ENCODE data around the gene BDH2. TPM values are rescaled to one million over a fixed set of nuclear protein-coding genes. Genes with fewer than 3 reads are reported as not detected.

Gene BDH2
- total RNA-seq, 1 experiment from 2014 or later, result 10.1 TPM

GRCh38 chr4:103111598-103111997, 12.0 kb upstream of the BDH2 start:
- H3K9me2 ChIP-seq (ENCODE audit: insufficient read depth), result no peaks in the 10 kb centered on the region
- TF ChIP-seq CTCF (conservative IDR thresholded peaks at IDR 0.05) (no peak), EZH2 (IDR thresholded peaks at IDR 0.05; ENCODE audit: low read depth) (no peak)
- DNase-seq, result no peak
- no peaks in the 10 kb centered on the region for H3F3A ChIP-seq (ENCODE audit: insufficient read depth, low read depth)
- no peaks in the 10 kb centered on the region for H3K27me3 ChIP-seq (ENCODE audit: insufficient read depth, low read depth)
- POLR2A ChIA-PET (ENCODE audit: unreplicated experiment), result no interaction called here
- no peak overlapping the region for H2AFZ ChIP-seq
- intact Hi-C loops (cut with micrococcal nuclease; ENCODE audit: unreplicated experiment), result no loop called here
- CTCF ChIA-PET, result no interaction called here
- BruUV-seq (replicated peaks), result no TSS peak
- H3K79me2 ChIP-seq (ENCODE audit: low read depth), result no peaks in the 10 kb centered on the region
- H3K36me3 ChIP-seq (ENCODE audit: low read depth), result 0 out of 2 replicates have a peak, but pooled peaks cover 5% of the 10 kb centered on the region
- no peak overlapping the region for H3K27ac ChIP-seq
- H3K9me3 ChIP-seq (ENCODE audit: insufficient read depth, low read depth), result no peaks in the 10 kb centered on the region
- no peaks in the 10 kb centered on the region for H4K20me1 ChIP-seq (ENCODE audit: insufficient read depth)
- H3K4me2 ChIP-seq, result no peak overlapping the region
- no peaks in the 10 kb centered on the region for H3K4me1 ChIP-seq (replicated peaks; ENCODE audit: insufficient read depth)
- no peak overlapping the region for H3K4me3 ChIP-seq

GRCh38 chr4:103108542-103108941, 8.9 kb upstream of the BDH2 start:
- no peak overlapping the region for H3K4me2 ChIP-seq
- POLR2A ChIA-PET (ENCODE audit: unreplicated experiment), result no interaction called here
- H3K79me2 ChIP-seq (ENCODE audit: low read depth), result no peaks in the 10 kb centered on the region
- H3K9me3 ChIP-seq (ENCODE audit: insufficient read depth, low read depth), result no peaks in the 10 kb centered on the region
- no peaks in the 10 kb centered on the region for H3F3A ChIP-seq (ENCODE audit: insufficient read depth, low read depth)
- no peak overlapping the region for H3K27ac ChIP-seq
- no peaks in the 10 kb centered on the region for H3K4me1 ChIP-seq (replicated peaks; ENCODE audit: insufficient read depth)
- no peak overlapping the region for H2AFZ ChIP-seq
- intact Hi-C loops (cut with micrococcal nuclease; ENCODE audit: unreplicated experiment), result no loop called here
- H3K27me3 ChIP-seq (ENCODE audit: insufficient read depth, low read depth), result no peaks in the 10 kb centered on the region
- H4K20me1 ChIP-seq (ENCODE audit: insufficient read depth), result no peaks in the 10 kb centered on the region
- DNase-seq, result no peak
- BruUV-seq (replicated peaks), result no TSS peak
- TF ChIP-seq CTCF (conservative IDR thresholded peaks at IDR 0.05) (no peak), EZH2 (IDR thresholded peaks at IDR 0.05; ENCODE audit: low read depth) (no peak)
- no peaks in the 10 kb centered on the region for H3K9me2 ChIP-seq (ENCODE audit: insufficient read depth)
- CTCF ChIA-PET, result no interaction called here
- H3K36me3 ChIP-seq (ENCODE audit: low read depth), result 0 out of 2 replicates have a peak, but pooled peaks cover 5% of the 10 kb centered on the region
- H3K4me3 ChIP-seq, result no peak overlapping the region

- no peak overlapping the region for H3K4me2 ChIP-seq
- no peaks in the 10 kb centered on the region for H3K9me3 ChIP-seq (ENCODE audit: insufficient read depth, low read depth)
- no peak overlapping the region for H2AFZ ChIP-seq
- no TSS peak for BruUV-seq (replicated peaks)
- H3K4me1 ChIP-seq (replicated peaks; ENCODE audit: insufficient read depth), result no peaks in the 10 kb centered on the region
- no peaks in the 10 kb centered on the region for H3K27me3 ChIP-seq (ENCODE audit: insufficient read depth, low read depth)
- H3K4me3 ChIP-seq, result no peak overlapping the region
- CTCF ChIA-PET, result no interaction called here
- intact Hi-C loops (cut with micrococcal nuclease; ENCODE audit: unreplicated experiment), result no loop called here
- H3K79me2 ChIP-seq (ENCODE audit: low read depth), result no peaks in the 10 kb centered on the region
- 0 out of 2 replicates have a peak, but pooled peaks cover 5% of the 10 kb centered on the region for H3K36me3 ChIP-seq (ENCODE audit: low read depth)
- no peaks in the 10 kb centered on the region for H4K20me1 ChIP-seq (ENCODE audit: insufficient read depth)
- H3F3A ChIP-seq (ENCODE audit: insufficient read depth, low read depth), result no peaks in the 10 kb centered on the region
- no peak for DNase-seq
- no peaks in the 10 kb centered on the region for H3K9me2 ChIP-seq (ENCODE audit: insufficient read depth)
- no peak overlapping the region for H3K27ac ChIP-seq
- TF ChIP-seq CTCF (conservative IDR thresholded peaks at IDR 0.05) (no peak), EZH2 (IDR thresholded peaks at IDR 0.05; ENCODE audit: low read depth) (no peak)
- POLR2A ChIA-PET (ENCODE audit: unreplicated experiment), result no interaction called here
Observed at GRCh38 chr4:103105558-103106356, 6.1 kb upstream of the BDH2 start.
